GM13976 (cell line): ENCODE data around the gene USP7.

ENCODE experiments used
- DNase-seq: peaks from one replicate; pipeline ENCODE4 v3.0.0; 2012; ENCODE audit warnings: low spot score
- CTCF ChIP-seq: IDR thresholded peaks from 2 replicates; pipeline ENCODE4 v1.5.1; 2012; ENCODE audit warnings: borderline replicate concordance, mild to moderate bottlenecking; ENCODE audit not compliant: insufficient read depth; ENCODE audit errors: extremely low read depth, missing control alignments, control extremely low read depth
- in situ Hi-C: fragments of 300-500 bp; cut with MboI; formaldehyde crosslinking; loops from one replicate; pipeline ENCODE4 v1.12.0; 2022; ENCODE audit warnings: low sequenced_read_pairs, mixed read lengths, inconsistent platforms; ENCODE audit not compliant: unreplicated experiment

USP7 gene

GRCh38 chr16:9004183-9004582 lies 40.5 kb upstream of the USP7 start:
- TF ChIP-seq CTCF, result no peak
- in situ Hi-C loops, result no loop called here
- no peak for DNase-seq

GRCh38 chr16:9003763-9004162 lies 40.1 kb upstream of the USP7 start:
- no peak for TF ChIP-seq CTCF
- in situ Hi-C loops, result no loop called here
- no peak for DNase-seq

- DNase-seq, result no peak
- in situ Hi-C loops, result no loop called here
- TF ChIP-seq CTCF, result no peak
Measured at GRCh38 chr16:9003322-9003721, 39.6 kb upstream of the USP7 start.

GRCh38 chr16:9002042-9002441 lies 38.3 kb upstream of the USP7 start:
- DNase-seq, result no peak
- in situ Hi-C loops, result no loop called here
- no peak for TF ChIP-seq CTCF

GRCh38 chr16:9000664-9001063 lies 37.0 kb upstream of the USP7 start:
- in situ Hi-C loops, result no loop called here
- no peak for DNase-seq
- no peak for TF ChIP-seq CTCF

- in situ Hi-C loops, result no loop called here
- no peak for TF ChIP-seq CTCF
- DNase-seq, result no peak
Measured at GRCh38 chr16:8999800-9000199, 36.1 kb upstream of the USP7 start.

- DNase-seq, result no peak
- in situ Hi-C loops, result no loop called here
- no peak for TF ChIP-seq CTCF
Measured at GRCh38 chr16:8998108-8998507, 34.4 kb upstream of the USP7 start.
